SK-N-SH (cell line): Measurements from ENCODE around the gene KRTAP10-1. TPM values are rescaled to one million over a fixed set of nuclear protein-coding genes. Genes with fewer than 3 reads are reported as not detected.

Experiments
- CTCF ChIA-PET: fragments of 300-600, 350-600 bp; formaldehyde crosslinking; extraction: SDS; loops from one replicate; lab custom pipeline; 2021; lab: Yijun Ruan, JAX
- POLR2A ChIA-PET: fragments of 350-600 bp; sonication (Branson Sonifier 250); formaldehyde crosslinking; extraction: SDS; loops from one replicate; lab custom pipeline; 2020; ENCODE audit warnings: antibody characterized with exemption, inconsistent platforms; lab: Yijun Ruan, JAX
- DNase-seq: peaks from one replicate; pipeline ENCODE4 v3.0.0; 2012
- H2AFZ ChIP-seq: fragments of 200-600 bp; sonication (generic); 2 replicates; pipeline ENCODE4 v1.8.1; 2016; ENCODE audit warnings: antibody characterized with exemption, mild to moderate bottlenecking, low read depth
- H3F3A ChIP-seq: fragments of 200-600 bp; sonication (generic); replicated peaks from 2 replicates; pipeline ENCODE3; 2016; ENCODE audit warnings: antibody characterized with exemption, mild to moderate bottlenecking; ENCODE audit not compliant: insufficient read depth
- H3K27ac ChIP-seq, 2 experiments: fragments of 200-500 bp in 1 of 2; fragments of 200-600 bp in 1 of 2; sonication (Bioruptor generic) in 1 of 2; sonication (generic), shearing (Covaris generic) in 1 of 2; 2 replicates each; pipeline versions ENCODE4 v1.5.1 to v1.6.1; 2014 to 2016; ENCODE audit warnings: low read depth in 2 of 2, inconsistent platforms in 1 of 2, low read length in 1 of 2, mild to moderate bottlenecking in 1 of 2, mixed read lengths in 1 of 2
- H3K27me3 ChIP-seq: fragments of 200-600 bp; sonication (generic), shearing (Covaris generic); 2 replicates; pipeline ENCODE4 v1.6.1; 2016; ENCODE audit warnings: mixed run types; ENCODE audit not compliant: insufficient read depth
- H3K36me3 ChIP-seq, 2 experiments: fragments of 200-500 bp in 1 of 2; fragments of 200-600 bp in 1 of 2; sonication (Bioruptor generic) in 1 of 2; sonication (generic) in 1 of 2; replicated peaks in 1 of 2; 2 replicates each; pipeline versions ENCODE3 to v1.5.1; 2014 to 2016; ENCODE audit warnings: low read length in 1 of 2, mild to moderate bottlenecking in 1 of 2; ENCODE audit not compliant: insufficient read depth in 2 of 2, control insufficient read depth in 1 of 2
- H3K4me1 ChIP-seq, 2 experiments: fragments of 200-500 bp in 1 of 2; fragments of 200-600 bp in 1 of 2; sonication (Bioruptor generic) in 1 of 2; sonication (generic), shearing (Covaris generic) in 1 of 2; 2 replicates each; pipeline versions ENCODE4 v1.5.1 to v1.6.1; 2014 to 2016; ENCODE audit warnings: low read depth in 1 of 2, low read length in 1 of 2, mixed run types in 1 of 2; ENCODE audit not compliant: insufficient read depth in 2 of 2, control insufficient read depth in 1 of 2
- H3K4me2 ChIP-seq: fragments of 200-600 bp; sonication (generic), shearing (Covaris generic); 2 replicates; pipeline ENCODE4 v1.6.1; 2017; ENCODE audit warnings: mixed run types
- H3K4me3 ChIP-seq, 2 experiments: fragments of 200-500 bp in 1 of 2; fragments of 200-600 bp in 1 of 2; sonication (Bioruptor generic) in 1 of 2; sonication (generic), shearing (Covaris generic) in 1 of 2; 2 replicates each; pipeline versions ENCODE4 v1.5.1 to v1.8.1; 2014 to 2016; ENCODE audit warnings: low read depth in 2 of 2, inconsistent platforms in 1 of 2, low read length in 1 of 2, mild to moderate bottlenecking in 1 of 2, mixed read lengths in 1 of 2, moderate library complexity in 1 of 2
- H3K79me2 ChIP-seq: fragments of 200-600 bp; sonication (generic); 2 replicates; pipeline ENCODE4 v1.8.1; 2017; ENCODE audit warnings: mild to moderate bottlenecking; ENCODE audit not compliant: insufficient read depth
- H3K9ac ChIP-seq: fragments of 200-600 bp; sonication (generic); 2 replicates; pipeline ENCODE4 v1.6.1; 2017; ENCODE audit warnings: mixed run types
- H3K9me2 ChIP-seq: fragments of 200-600 bp; sonication (generic); 2 replicates; pipeline ENCODE4 v1.6.1; 2017; ENCODE audit warnings: mixed run types
- H3K9me3 ChIP-seq: fragments of 200-600 bp; sonication (generic); 2 replicates; pipeline ENCODE4 v1.6.1; 2017; ENCODE audit warnings: mixed run types, mild to moderate bottlenecking, moderate library complexity
- H4K20me1 ChIP-seq: fragments of 200-600 bp; sonication (generic); 2 replicates; pipeline ENCODE4 v1.6.1; 2017; ENCODE audit warnings: mild to moderate bottlenecking, mixed run types; ENCODE audit not compliant: insufficient read depth
- EZH2phosphoT487 ChIP-seq: fragments of 200-600 bp; sonication (generic); IDR thresholded peaks from 2 replicates; pipeline ENCODE4 v1.6.1; 2017; ENCODE audit warnings: low read depth, mixed run types, mild to moderate bottlenecking, antibody characterized with exemption, moderate library complexity, borderline replicate concordance
- FOXM1 ChIP-seq: IDR thresholded peaks from 2 replicates; pipeline ENCODE4 v1.4.0; 2012; ENCODE audit warnings: low read depth, mild to moderate bottlenecking
- IRF3 ChIP-seq: fragments of 150-350 bp; IDR thresholded peaks from 2 replicates; pipeline ENCODE4 v1.6.1; 2016; ENCODE audit warnings: mild to moderate bottlenecking, low read depth, low read length
- POLR2AphosphoS5 ChIP-seq: IDR thresholded peaks from 2 replicates; pipeline ENCODE4 v1.6.1; 2012; ENCODE audit warnings: low read depth, low read length
- RFX5 ChIP-seq: IDR thresholded peaks from 2 replicates; pipeline ENCODE4 v1.6.1; 2012; ENCODE audit warnings: mild to moderate bottlenecking, improper control_type of control experiment, low read length
- SIN3A ChIP-seq: IDR thresholded peaks from 2 replicates; pipeline ENCODE4 v1.6.1; 2012; ENCODE audit warnings: low read depth, mild to moderate bottlenecking, low read length, moderate library complexity, borderline replicate concordance
- TAF1 ChIP-seq: IDR thresholded peaks from 2 replicates; pipeline ENCODE4 v1.6.1; 2012; ENCODE audit warnings: low read depth, mild to moderate bottlenecking, low read length, moderate library complexity, borderline replicate concordance
- WGBS: methylation state at CpG from one replicate; pipeline ENCODE4 v1.1.6; 2017; ENCODE audit warnings: low lambda C conversion rate; 5-methylcytosine and 5-hydroxymethylcytosine counted together
- polyA plus RNA-seq, 3 experiments: library from polyadenylated mRNA; depleted of rRNA; stranded (reverse); fragments of >200 nt; gene quantifications; 2 replicates each; pipeline ENCODE4 v1.2.3, GENCODE V29; 2012
- TF ChIP-seq, protein P1 (sequence below): IDR thresholded peaks from 2 replicates; pipeline ENCODE4; 2012
- TF ChIP-seq, protein P2 (sequence below): IDR thresholded peaks from 2 replicates; pipeline ENCODE4 v1.4.0; 2012; ENCODE audit warnings: low read depth, borderline replicate concordance
- TF ChIP-seq, protein P3 (sequence below): IDR thresholded peaks from 2 replicates; pipeline ENCODE4 v1.6.1; 2012; ENCODE audit warnings: mild to moderate bottlenecking, low read depth, low read length, moderate library complexity

The KRTAP10-1 gene
- polyA plus RNA-seq, 1 of the 3 experiments (the other 2 are of a cell fraction) = not detected

- TF ChIP-seq, protein P1, sequence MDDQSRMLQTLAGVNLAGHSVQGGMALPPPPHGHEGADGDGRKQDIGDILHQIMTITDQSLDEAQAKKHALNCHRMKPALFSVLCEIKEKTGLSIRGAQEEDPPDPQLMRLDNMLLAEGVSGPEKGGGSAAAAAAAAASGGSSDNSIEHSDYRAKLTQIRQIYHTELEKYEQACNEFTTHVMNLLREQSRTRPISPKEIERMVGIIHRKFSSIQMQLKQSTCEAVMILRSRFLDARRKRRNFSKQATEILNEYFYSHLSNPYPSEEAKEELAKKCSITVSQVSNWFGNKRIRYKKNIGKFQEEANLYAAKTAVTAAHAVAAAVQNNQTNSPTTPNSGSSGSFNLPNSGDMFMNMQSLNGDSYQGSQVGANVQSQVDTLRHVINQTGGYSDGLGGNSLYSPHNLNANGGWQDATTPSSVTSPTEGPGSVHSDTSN = no peak
- TF ChIP-seq, protein P2, sequence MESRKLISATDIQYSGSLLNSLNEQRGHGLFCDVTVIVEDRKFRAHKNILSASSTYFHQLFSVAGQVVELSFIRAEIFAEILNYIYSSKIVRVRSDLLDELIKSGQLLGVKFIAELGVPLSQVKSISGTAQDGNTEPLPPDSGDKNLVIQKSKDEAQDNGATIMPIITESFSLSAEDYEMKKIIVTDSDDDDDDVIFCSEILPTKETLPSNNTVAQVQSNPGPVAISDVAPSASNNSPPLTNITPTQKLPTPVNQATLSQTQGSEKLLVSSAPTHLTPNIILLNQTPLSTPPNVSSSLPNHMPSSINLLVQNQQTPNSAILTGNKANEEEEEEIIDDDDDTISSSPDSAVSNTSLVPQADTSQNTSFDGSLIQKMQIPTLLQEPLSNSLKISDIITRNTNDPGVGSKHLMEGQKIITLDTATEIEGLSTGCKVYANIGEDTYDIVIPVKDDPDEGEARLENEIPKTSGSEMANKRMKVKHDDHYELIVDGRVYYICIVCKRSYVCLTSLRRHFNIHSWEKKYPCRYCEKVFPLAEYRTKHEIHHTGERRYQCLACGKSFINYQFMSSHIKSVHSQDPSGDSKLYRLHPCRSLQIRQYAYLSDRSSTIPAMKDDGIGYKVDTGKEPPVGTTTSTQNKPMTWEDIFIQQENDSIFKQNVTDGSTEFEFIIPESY = no peak
These were observed 9.6 kb downstream of the KRTAP10-1 start (continued) for GRCh38 chr21:44530221-44530902.

DNA sequence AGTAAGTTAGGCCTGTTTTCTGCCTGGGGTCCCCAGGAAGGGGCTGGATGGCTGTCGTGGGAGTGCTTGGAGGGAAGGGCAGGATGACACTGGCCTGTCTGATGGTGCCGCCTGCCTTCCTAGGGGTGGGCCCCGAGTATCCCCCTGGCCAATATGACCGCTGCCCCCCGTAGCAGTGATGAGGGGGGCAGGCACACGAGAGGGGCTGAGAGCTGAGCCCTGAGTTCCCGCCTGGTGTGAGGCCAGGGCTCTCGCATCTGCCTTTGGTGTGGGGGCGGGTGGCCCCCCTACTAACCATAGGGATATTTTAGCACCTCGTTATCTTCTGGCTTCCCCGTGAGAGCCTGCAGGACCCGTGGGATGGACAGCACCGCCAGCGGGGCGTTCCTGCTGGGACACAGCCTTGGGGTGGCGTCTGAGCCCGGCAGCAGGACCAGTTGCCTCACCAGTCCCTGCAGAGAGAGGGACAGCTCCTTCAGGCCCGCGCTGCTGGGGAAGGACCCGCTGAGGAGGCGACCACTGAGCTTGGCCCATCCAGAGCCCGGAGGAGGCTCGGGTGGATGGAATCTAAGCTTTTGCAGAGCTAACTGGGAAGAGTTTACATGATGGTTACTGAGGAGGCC is 10.4 kb downstream of the KRTAP10-1 start:
- Histone ChIP-seq H3K27ac (no peak overlapping the region), H3K9ac (no peak overlapping the region), H3K9me3 (no peaks in the 10 kb centered on the region), H3K4me2 (no peak overlapping the region), H3K36me3 (no peaks in the 10 kb centered on the region), H3K79me2 (no peaks in the 10 kb centered on the region), H3K4me1 (no peaks in the 10 kb centered on the region; a peak in 1 of 4 replicates), H3K9me2 (no peaks in the 10 kb centered on the region), H3F3A (no peaks in the 10 kb centered on the region), H3K4me3 (no peak overlapping the region), H2AFZ (no peak overlapping the region), H4K20me1 (no peaks in the 10 kb centered on the region), H3K27me3 (peaks cover 32% of the 10 kb centered on the region; the same call in 1 of the 2 replicates)
- WGBS = 12% methylated on average over 20 of the region's 23 CpGs
- TF ChIP-seq EZH2phosphoT487 (no peak), SIN3A (no peak), POLR2AphosphoS5 (no peak), FOXM1 (no peak), IRF3 (no peak), TAF1 (no peak), RFX5 (no peak)
- TF ChIP-seq, protein P3, sequence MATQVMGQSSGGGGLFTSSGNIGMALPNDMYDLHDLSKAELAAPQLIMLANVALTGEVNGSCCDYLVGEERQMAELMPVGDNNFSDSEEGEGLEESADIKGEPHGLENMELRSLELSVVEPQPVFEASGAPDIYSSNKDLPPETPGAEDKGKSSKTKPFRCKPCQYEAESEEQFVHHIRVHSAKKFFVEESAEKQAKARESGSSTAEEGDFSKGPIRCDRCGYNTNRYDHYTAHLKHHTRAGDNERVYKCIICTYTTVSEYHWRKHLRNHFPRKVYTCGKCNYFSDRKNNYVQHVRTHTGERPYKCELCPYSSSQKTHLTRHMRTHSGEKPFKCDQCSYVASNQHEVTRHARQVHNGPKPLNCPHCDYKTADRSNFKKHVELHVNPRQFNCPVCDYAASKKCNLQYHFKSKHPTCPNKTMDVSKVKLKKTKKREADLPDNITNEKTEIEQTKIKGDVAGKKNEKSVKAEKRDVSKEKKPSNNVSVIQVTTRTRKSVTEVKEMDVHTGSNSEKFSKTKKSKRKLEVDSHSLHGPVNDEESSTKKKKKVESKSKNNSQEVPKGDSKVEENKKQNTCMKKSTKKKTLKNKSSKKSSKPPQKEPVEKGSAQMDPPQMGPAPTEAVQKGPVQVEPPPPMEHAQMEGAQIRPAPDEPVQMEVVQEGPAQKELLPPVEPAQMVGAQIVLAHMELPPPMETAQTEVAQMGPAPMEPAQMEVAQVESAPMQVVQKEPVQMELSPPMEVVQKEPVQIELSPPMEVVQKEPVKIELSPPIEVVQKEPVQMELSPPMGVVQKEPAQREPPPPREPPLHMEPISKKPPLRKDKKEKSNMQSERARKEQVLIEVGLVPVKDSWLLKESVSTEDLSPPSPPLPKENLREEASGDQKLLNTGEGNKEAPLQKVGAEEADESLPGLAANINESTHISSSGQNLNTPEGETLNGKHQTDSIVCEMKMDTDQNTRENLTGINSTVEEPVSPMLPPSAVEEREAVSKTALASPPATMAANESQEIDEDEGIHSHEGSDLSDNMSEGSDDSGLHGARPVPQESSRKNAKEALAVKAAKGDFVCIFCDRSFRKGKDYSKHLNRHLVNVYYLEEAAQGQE = peak; percentile 39; the same call in 1 of the 2 replicates
- no peak for DNase-seq
- ChIA-PET CTCF (interaction anchor here (0.8 to 1.2 kb wide), 3 partner anchors 9 to 264 kb away, joined by 3 read pairs; no protein-coding TSS in a partner anchor), POLR2A (no interaction called here)
